HTERT RPE-1 (cell line): ENCODE measurements around the gene ZNRF3.
"Not testable (repeated sequence)": the region's sequence is repeated elsewhere in the genome, so short reads cannot be mapped to it uniquely, and the experiment has no call there.

ENCODE experiments used
- in situ Hi-C: fragments of 300-500 bp; cut with MboI; formaldehyde crosslinking; loops from 4 replicates; pipeline ENCODE4 v1.14.3; 2020; ENCODE audit warnings: low sequenced_read_pairs

ZNRF3 gene

GRCh38 chr22:29000641-29001040, 117.3 kb downstream of the ZNRF3 start:
- in situ Hi-C loops: no loop called here

GRCh38 chr22:29002603-29003002, 119.2 kb downstream of the ZNRF3 start:
- in situ Hi-C loops: no loop called here

DNA sequence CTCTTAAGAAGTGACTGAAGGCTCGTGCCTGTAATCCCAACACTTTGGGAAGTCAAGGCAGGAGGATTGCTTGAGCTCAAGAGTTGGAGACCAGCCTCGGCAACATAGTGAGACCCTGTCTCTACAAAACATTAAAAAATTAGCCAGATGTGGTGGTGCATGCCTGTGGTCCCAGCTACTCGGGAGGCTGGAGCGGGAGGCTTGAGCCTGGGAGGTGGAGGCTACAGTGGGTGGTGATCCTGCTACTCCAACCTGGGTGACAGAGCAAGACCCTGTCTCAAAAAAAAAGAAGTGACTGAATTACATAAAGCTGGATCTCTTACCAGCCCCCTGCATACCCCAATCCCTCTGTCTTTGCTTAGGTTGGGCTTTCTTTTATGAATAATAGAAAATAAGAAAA, 120.2 kb downstream of the ZNRF3 start:
- in situ Hi-C loops: no loop called here

DNA sequence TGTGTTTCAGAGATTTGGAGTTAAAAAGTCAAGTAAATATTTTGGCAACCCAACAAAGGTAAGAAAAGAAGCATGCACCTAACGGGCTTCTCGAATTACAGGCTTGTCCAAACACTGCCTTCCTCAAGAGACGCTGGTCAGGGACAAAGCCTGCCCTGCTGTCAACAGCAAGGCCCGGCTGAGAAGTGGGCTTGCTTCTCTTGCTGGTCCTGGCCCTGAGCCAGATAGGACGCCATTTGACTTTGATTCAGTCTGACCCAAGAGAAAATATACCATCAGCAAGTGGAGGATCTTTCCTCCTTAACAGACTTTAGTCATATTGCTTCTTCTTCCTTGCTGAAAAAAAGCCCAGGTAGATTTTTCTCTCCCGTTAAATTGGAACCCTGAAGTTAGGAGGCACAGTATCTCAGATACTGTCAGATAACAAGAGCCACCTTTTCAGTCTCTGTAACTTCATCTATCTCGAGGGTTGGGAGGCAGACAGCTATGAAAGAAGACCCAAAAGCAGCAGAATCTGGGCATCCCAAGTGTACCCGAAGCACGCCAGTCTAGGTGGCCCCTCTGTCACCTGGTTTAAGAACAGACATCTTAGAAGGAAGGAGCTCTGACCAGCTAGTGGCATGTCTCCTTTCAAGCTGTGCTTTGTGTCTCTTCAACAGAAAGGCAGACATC, 120.7 kb downstream of the ZNRF3 start:
- in situ Hi-C loops: no loop called here

DNA sequence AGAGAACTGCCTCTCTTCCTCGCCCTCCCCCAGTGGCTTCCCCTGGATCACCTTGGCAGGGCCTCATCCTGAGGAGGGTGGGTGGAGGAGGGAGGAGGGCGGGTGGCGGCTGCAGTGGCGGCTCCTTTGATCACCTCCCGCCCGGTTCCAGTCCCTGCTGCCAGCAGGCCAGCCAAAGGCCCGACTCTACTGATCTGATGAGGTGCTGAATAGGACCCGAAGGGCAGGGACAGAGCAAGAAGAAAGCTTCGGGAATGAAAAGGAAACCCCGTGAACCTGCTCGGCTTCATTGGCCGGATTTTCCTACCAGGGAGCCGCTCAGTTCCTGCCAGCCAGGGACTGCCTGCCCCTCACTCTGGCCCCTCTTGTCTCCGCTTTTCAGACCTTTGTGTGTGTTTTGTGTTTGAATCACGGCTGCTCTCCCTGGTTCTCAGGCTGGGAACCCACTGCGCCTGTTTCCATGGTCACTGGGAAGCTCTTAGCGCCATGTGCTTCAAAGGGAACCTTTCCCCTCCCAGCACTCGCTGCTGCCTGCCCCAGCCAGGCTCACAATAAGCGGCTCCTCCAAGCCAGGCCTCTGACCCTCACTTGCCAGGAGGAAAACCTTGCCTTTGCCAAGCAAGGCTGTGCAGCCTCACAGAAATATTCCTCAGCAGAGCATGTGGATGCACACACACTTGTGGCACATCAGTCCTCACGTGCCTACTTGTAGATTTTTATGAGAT, 121.4 kb downstream of the ZNRF3 start:
- in situ Hi-C loops: no loop called here

DNA sequence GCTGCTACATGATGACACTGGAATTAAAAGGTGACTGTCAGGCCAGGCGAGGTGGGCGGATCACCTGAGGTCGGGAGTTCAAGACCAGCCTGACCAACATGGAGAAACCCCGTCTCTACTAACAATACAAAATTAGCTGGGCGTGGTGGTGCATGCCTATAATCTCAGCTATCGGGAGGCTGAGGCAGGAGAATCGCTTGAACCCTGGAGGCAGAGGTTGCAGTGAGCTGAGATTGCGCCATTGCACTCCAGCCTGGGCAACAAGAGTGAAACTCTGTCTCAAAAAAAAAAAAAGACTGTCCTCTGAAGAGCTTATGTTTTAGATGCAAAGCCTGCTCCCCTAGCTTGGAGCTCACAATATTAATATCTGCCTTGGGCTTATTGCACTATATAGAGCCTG, 122.4 kb downstream of the ZNRF3 start:
- in situ Hi-C loops: not testable (repeated sequence)

GRCh38 chr22:29006346-29006745, 123.0 kb downstream of the ZNRF3 start:
- in situ Hi-C loops: no loop called here

DNA sequence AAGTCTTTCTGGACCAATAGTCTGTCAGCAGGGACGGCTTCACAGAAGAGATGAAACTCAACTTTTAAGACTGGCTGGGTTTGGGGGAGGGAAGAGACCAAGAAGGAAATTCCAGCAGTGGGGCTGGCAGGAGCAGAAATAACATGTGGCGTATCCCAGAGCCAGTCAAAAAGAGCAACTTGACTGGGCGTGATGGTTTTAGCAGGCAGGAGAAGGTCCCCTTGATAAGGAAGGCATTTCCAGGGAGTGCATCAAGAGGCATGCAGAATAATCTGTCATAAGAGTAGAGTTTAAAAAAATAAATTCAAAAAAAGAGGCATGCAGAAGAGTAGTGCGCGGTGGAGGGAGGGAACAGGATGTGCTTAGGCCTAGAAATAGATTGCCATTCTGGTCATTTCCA, 125.8 kb downstream of the ZNRF3 start:
- in situ Hi-C loops: no loop called here

- in situ Hi-C loops: no loop called here
Observed at GRCh38 chr22:29011240-29012100, 128.1 kb downstream of the ZNRF3 start.

DNA sequence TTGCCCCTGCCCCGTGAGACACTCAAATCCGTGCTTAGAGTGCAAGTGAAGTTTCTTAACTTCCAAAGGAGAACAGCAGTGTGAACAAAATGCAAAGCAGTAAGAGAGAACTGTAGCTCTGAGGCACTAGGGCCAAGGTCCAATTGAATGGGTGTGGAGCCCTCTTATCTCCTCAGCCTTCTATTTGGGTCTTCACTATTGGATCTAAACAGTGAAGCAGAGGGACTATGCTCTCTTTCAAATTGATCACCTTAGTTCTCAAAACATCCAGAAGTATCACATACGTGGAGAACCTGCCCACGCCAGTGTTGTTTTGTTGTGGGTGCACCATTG, 128.7 kb downstream of the ZNRF3 start:
- in situ Hi-C loops: no loop called here

- in situ Hi-C loops: no loop called here
Observed at GRCh38 chr22:29012952-29013351, 129.6 kb downstream of the ZNRF3 start.

DNA sequence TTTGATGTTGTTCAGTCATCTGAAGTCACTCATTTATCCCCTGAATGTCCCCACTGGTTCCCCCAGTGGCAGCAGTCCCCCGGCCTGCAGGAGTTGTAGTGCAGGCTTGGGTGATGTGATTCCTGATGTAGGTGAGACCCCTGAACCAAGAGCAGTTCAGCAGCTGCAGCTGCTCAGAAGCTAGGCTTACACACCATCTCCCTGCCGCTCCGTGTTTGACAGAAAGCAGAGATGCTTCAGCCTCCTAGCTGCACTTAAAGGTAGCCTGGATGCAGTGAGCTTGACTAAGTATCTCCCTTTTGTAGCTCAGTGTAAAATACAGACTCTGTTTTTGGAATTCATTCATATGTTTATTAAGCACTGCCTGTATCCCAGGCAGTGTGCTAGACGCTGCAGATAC, 130.9 kb downstream of the ZNRF3 start:
- in situ Hi-C loops: no loop called here

DNA sequence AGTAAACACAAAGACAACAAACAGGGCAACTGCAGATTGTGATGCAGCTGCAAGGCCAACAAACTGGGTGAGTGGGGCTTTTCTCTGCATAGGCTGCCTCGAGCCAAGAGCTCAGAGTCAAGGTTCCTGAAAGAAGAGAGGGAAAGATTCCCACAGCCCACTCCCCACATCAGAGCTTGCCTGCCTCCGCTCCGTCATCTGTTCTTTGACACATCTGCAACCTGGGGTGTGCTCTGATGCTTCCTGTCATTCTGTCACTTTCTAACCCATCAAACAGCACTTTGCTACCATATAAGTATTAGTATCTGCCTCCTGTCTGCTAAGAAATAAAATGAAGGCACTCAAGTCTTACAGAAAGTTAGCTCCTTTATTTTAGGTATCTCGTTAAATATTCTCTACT, 131.4 kb downstream of the ZNRF3 start:
- in situ Hi-C loops: no loop called here

- in situ Hi-C loops: no loop called here
Observed at GRCh38 chr22:29016067-29016938, 132.9 kb downstream of the ZNRF3 start.

DNA sequence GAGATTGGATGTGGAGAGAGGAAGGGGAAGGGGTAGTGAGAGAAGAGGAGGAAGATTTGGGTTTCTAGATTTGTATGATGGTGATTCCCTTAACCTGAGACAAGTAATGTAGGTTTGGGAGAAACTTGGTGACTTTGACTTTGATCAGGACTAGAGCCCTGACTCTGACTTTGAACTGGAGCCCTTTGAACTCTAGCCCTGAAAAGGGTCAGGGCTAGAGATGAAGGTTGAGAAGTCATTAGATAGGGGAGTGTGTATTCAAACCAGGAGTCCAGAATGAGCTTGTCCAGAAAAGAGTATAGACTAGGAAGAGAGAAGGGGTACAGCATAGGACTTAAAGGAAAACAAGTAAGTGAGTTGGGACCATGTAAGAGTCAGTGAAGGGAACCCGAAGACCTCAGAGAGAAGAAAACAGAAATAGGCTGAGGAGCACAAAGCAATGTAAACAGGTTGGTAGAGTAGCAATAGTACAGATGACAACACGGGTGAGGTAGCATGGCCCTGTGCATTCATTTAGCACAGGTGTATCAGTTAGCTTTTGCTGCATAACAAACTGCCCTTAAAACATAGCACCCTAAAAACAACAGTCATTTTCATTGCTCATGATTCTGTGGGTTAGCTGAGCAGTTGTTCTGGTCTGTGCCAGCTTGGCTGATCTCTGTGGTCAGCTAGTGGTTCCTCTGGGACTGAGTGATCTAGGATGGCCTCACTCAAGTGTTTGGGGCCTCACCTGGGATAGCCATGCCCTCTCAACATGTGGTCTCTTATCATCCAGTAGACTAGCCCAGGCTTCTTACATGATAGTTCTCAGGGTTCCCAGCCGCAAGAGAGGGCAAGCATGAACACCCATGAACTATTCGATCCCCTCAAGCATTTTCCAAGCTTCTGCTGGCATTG, 135.2 kb downstream of the ZNRF3 start:
- in situ Hi-C loops: no loop called here

DNA sequence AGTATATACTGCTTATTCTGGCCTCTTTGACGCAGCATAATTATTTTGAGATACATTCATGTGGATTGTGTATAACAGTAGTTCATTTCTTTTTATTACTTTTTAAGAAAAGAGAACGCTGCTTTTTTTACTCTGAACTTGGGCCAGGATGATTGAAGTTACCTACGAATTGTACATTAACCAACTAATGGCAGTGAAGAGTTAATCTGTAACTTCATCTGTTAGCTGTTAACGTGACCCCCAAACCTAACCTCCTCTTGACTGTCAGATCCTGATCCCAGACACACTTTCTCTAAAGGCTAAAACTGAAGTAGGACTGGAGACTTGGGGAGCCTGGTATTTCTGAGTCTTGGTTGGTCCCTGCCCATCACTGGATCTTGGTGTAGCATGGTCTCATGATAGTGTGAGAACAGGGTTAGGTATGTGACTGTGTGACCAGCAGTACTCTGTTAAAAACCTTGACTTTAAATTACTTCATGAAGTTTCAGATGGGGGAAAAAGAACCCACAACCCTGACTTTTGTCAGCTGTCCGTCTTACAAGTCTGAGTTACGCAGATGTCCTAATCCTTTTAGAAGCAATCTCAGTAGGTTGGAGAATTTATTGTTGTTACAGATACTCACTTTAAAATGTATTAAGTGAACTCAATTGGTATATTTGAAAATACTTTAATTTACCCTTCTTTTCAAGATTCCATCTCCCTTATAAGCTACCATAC, 138.9 kb downstream of the ZNRF3 start:
- in situ Hi-C loops: no loop called here

- in situ Hi-C loops: no loop called here
Observed at GRCh38 chr22:29023172-29023796, 139.9 kb downstream of the ZNRF3 start.

DNA sequence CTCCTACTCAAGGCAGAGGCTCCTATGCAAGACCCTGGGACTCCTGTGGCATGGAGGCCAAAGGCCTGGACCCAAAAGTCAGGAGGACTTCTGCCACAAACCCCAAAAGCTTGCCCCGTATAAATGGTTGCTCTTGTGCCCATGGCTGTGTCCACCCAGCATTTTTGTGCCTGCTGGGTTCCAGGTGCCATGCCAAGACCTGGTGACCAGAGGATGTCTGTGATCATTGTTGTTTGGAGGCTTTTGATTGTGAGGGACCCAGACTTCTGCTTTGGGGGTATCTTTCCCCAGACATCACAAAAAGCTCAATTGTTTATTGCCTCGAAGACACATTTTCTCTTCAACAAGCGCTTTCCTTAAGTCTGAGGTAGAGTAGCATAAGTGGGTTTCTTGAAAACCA, 143.2 kb downstream of the ZNRF3 start:
- in situ Hi-C loops: no loop called here

DNA sequence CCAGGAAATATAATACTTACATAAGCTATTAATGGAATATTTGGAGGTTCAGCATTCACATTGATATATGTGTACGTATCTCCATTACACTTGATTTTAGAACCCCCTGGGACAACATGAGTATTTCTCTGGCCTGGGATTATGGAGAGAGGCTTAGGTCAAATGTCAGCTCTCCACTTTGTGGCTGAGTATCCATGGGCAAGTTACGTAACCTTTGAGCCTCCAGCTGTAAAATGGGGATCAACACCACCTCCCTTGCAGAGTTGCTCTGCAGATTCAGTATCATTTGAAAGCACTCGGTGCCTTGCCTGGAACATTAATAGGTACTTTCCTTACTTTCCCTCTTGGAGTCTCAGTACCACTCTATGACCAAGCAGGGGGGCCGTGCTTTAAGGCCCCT, 145.1 kb downstream of the ZNRF3 start:
- in situ Hi-C loops: no loop called here
